ENCODE results near the gene ATF6.

GRCh38 chr1:161863549-161863948, 97.4 kb downstream of the ATF6 start:
- TF ChIP-seq CTCF (conservative IDR thresholded peaks at IDR 0.05) (no peak), ZFX (IDR thresholded peaks at IDR 0.05) (no peak)

Measured in C4-2B (cell line).